Muscle of back (tissue), 11 donors: ENCODE data around the gene ATP11A. TPM values are rescaled to one million over a fixed set of nuclear protein-coding genes. Genes with fewer than 3 reads are reported as not detected.

Experiments
- DNase-seq, 3 donors: peaks; one replicate each; pipeline versions ENCODE4 v3.0.0 to v3.0.0-alpha.2; 2013
- polyA plus RNA-seq, 10 donors: library from polyadenylated mRNA; unstranded; fragments of 120-200 nt; gene quantifications; one replicate each; pipeline ENCODE4 v1.2.1, GENCODE V29; 2013; ENCODE audit not compliant: insufficient read length in 10 of 10

The ATP11A gene
- polyA plus RNA-seq, 10 donors, result 16.7 to 26.2 (median 21.4) TPM

DNA sequence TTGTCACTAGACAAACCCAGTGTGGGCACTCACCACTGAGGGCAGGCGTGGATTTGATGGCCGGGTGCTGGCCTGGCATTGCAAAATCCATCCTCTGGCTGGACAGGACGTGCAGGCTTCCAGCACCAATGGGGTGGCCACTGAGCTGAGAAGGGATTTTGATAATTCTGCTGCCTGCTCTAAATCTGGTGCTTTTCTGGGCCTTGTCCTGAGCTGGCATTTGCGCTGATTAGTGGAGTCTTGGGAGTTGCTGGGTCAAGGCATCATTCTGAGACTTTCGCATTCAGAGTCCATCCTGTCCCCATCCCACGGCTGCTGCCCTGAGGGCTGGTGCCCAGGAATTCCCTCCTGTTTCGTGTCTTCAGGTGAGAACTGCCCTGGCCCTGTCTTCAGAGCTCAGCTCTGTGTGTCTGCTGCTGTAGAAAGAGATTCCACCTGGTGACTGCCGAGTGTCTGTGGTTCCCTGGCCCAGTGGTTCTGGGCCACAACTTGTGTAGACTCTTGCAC, 213.3 kb downstream of the ATP11A start:
- no peak for DNase-seq

DNA sequence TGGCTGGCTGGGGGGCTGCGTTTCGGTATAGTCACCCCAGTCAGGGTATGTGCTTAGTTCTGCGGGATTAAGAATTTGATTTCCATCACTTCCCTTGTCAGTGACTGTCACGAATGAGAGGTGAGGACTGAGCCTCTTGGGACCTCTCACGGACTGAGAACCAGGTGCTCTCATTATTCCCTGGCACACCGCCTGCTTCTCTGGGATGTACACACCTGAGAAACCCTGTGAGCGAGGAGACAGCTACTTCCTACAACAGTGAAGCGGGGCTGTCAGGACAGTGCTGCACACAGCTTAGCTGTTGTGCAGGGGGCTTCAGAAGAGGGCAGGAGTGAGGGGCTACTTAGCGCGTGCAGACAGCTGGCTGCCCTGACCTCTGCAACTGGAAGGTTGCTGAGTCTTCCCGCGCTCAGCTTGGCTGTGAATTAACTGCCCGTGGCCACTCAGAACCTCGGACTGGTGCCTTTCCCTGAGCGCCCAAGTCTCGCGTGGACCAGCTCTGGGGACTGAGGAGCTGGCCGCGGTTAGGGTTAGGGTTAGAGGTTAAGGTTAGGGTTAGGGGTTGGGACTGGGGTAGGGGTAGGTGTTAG, 213.9 kb downstream of the ATP11A start:
- no peak for DNase-seq

DNA sequence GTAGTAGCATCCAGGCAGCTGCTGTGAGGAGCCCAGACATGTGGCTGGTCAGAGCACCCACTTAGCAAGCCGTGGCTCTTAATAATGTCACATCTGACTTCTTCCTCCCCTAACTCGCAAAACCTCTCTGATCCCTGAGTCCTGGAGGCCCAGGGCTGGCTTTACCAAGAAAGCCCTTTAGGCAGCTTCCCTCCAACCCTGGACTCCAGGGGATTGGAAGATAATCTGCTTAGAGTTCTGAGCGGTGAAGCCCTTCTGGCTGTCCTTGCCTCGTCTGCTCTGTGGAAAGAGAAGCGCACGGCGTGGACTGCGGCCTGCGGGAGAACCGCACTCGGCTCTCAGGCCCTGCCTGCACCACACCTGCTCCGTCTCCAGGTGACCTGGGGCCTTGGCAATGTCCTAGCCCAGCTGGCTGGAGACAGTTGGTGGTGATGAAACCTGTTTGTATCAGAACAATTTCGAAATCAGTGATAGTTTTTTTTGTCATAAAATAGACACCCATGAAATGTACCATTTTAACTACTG, 214.7 kb downstream of the ATP11A start:
- DNase-seq, result no peak

DNA sequence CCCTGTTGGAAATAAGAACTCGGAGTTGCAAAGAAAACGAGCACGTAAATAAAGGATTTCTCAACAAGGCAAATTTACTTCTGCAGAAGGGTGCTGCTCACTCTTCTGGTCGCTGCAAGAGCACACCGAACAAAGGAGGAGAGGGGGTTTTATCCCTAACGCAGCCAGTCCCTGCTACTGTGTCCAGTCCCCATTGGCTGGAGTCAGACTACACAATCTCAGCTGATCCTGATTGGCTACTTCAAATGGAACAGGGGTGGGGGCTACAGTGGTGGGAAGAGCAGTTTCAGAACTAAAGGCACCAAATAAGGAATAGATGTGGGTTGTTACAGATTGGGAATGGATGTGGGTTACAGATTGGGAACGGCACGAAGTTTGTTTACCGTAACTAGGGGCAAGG, 215.2 kb downstream of the ATP11A start:
- DNase-seq, result no peak

GRCh38 chr13:112905619-112905989, 215.8 kb downstream of the ATP11A start:
- DNase-seq, result no peak

GRCh38 chr13:112905990-112906641, 216.3 kb downstream of the ATP11A start:
- no peak for DNase-seq

DNA sequence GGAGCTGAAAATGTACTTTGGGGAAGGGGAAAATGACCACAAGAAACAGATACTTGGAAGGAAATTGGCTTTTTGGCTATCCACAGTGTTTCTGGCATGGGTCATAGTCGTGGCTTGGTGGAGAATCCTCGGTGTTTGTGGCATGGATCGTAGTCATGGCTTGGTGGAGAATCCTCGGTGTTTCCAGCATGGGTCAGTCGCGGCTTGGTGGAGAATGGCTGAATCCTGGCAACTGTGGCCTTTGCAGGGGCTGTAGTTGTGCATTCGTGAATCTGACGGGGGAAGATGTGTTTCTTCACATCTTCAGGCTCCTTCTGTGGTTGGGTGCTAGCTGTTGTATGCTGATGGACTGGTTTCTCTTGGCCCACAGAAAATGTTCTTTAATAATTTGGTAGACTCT, 217.4 kb downstream of the ATP11A start:
- no peak for DNase-seq

- DNase-seq, result no peak
Measured at GRCh38 chr13:112907871-112908331, 218.1 kb downstream of the ATP11A start.

GRCh38 chr13:112908342-112908741, 218.5 kb downstream of the ATP11A start:
- no peak for DNase-seq

DNA sequence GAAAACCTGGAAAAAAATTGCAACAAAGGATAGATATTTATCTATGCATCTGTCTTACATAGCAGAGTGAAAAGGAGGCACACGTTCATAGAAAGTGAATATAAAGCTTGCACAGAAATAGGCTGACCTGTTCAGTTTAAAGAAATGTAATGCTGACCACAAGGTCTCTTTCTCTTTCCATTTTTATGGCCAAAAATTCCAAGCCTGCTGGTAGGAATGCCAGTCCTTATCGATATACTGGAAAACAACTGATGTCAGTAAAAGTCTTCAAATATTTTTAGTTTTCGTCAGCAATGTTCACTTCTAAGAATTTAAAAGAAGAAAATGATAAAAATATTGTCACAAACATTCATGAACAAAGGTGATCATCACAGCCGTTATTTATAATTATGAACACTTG, 220.2 kb downstream of the ATP11A start:
- no peak for DNase-seq

- DNase-seq, result no peak
Measured at GRCh38 chr13:112910616-112911280, 220.9 kb downstream of the ATP11A start.

GRCh38 chr13:112911285-112911701, 221.5 kb downstream of the ATP11A start:
- DNase-seq, result no peak

GRCh38 chr13:112911883-112912282, 222.0 kb downstream of the ATP11A start:
- no peak for DNase-seq

DNA sequence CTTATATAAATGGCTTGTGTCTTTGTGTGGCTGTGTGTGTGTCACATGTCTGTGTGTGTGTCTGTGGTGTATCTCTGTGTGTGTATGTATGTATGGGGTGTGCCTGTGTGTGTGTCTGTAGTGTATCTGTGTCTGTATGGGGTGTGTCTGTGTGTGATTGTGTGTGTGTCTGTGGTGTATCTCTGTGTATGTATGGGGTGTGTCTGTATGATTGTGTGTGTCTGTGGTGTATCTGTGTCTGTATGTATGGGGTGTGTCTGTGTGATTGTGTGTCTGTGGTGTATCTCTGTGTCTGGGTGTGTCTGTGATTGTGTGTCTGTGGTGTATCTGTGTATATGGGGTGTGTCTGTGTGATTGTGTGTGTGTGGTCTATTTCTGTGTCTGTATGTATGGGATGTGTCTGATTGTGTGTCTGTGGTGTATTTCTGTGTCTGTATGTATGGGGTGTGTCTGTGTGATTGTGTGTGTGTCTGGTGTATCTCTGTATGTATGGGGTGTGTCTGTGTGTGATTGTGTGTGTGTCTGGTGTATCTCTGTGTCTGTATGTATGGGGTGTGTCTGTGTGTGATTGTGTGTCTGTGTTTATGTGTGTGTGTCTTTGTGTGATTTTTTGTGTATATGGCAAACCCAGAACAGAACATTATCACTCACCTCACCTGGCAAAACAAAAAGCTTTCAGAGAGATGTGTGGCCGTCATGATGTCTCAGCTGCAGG, 223.0 kb downstream of the ATP11A start:
- DNase-seq, result no peak

DNA sequence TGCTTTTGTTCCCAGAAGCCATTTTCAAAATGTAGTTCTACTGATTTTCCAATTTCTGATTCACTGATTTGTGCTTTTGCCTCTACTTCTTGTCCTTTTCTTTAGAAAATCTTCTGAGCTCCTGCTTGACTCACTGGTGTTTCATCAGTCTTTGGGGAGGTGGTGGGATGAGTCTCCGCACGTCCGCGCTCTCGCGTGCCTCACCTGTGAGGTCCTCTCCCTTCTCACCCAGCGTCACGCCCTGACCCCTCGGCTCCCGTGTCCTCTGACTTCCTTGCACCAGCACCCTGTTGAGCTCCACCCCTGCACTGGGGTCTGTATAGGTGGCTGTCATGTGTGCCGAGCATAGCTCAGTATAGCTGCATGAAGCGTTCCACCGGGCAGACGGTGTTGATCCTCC, 226.5 kb downstream of the ATP11A start:
- DNase-seq, result no peak

DNA sequence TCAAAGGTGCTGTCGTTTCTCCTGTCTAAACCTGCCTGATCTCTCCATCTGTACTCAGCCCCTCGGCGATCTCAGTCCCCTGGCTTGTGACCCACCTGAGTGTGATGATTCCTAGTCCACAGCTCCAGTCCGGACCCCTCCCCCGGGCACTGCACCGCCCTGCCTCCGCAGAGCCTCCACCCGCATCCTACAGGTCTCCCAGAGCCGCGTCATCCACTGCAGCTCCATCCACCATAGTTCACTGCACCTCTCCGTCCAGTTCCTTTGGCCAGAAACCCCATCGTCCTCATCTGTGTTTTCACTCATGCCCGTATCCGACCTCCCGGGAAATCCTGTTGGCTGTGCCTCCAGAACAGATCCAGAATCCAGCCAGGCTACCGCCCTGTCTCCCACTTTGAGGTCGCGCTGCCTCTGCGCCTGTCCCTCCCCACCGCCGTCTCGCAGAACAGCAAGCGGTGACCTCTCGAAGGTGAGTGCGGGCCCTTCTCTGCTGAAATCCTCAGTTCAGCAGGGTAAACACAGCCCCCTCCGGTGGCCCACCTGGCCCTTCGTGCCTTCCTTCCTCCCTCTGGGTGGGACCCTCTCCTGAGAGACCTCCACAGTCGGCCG, 227.3 kb downstream of the ATP11A start:
- DNase-seq, result no peak

- DNase-seq, result no peak
Measured at GRCh38 chr13:112917737-112918136, 227.9 kb downstream of the ATP11A start.

DNA sequence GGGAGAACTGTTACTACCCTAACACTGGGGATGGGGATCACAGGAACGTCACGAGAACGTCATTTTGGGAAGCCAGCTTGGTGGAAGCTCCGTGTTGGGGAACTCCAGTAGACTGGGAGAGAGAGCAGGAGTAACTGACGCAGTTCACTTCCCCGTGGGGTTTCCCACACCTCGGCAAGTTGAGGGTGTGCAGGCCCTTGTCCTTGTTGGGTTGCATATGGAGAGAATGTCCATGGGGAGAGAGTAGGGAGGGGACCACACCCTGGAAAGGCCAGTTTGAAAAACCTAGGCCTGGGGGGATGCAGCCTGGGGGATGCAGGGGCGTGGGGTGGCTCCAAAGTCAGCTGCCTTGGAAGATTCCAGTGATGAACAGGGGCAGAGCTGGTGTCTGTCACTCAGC, 228.4 kb downstream of the ATP11A start:
- no peak for DNase-seq

DNA sequence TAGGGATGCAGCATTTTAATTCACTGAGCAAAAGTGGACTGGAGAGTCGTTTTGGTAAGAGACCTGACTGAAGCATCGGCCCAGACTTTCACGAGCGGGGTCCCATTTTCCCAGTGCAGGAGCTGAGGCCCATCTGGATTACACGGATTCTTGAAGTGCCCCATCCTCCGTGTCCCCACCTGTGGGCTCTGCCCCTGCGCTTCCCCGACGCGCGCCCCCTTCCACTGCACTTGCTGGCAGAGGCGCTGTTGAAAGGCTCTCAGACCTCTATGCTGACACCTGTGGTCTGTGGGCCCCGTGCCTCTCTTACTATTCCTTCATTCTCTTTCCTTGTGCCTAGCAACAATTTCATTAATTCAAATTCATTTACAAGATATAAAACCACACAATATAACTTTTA, 228.9 kb downstream of the ATP11A start:
- DNase-seq, result no peak

- DNase-seq, result no peak
Measured at GRCh38 chr13:112923962-112924361, 234.1 kb downstream of the ATP11A start.

GRCh38 chr13:112924365-112924764, 234.5 kb downstream of the ATP11A start:
- no peak for DNase-seq

GRCh38 chr13:112926003-112926402, 236.2 kb downstream of the ATP11A start:
- no peak for DNase-seq
